NB4 (cell line): ENCODE results near the gene FOXP4.

Experiments used
- DNase-seq: peaks from one replicate; pipeline ENCODE4 v3.0.0; 2010; ENCODE audit warnings: low read depth
- H3K4me3 ChIP-seq: one replicate; pipeline ENCODE4 v1.5.1; 2011; ENCODE audit warnings: mild to moderate bottlenecking, low read depth, low read length, moderate library complexity
- CTCF ChIP-seq: IDR thresholded peaks from one replicate; pipeline ENCODE4 v1.5.1; 2012; ENCODE audit warnings: low read depth, low read length
- MYC ChIP-seq: IDR thresholded peaks from 2 replicates; pipeline ENCODE4 v1.6.1; 2011; ENCODE audit warnings: low read depth, low read length
- POLR2A ChIP-seq: IDR thresholded peaks from 2 replicates; pipeline ENCODE4 v1.6.1; 2011; ENCODE audit warnings: mild to moderate bottlenecking; ENCODE audit not compliant: insufficient read length; ENCODE audit errors: extremely low read depth
- TF ChIP-seq, protein P1 (sequence below): IDR thresholded peaks from 2 replicates; pipeline ENCODE4 v1.6.1; 2011; ENCODE audit warnings: low read depth, low read length

Gene FOXP4

DNA sequence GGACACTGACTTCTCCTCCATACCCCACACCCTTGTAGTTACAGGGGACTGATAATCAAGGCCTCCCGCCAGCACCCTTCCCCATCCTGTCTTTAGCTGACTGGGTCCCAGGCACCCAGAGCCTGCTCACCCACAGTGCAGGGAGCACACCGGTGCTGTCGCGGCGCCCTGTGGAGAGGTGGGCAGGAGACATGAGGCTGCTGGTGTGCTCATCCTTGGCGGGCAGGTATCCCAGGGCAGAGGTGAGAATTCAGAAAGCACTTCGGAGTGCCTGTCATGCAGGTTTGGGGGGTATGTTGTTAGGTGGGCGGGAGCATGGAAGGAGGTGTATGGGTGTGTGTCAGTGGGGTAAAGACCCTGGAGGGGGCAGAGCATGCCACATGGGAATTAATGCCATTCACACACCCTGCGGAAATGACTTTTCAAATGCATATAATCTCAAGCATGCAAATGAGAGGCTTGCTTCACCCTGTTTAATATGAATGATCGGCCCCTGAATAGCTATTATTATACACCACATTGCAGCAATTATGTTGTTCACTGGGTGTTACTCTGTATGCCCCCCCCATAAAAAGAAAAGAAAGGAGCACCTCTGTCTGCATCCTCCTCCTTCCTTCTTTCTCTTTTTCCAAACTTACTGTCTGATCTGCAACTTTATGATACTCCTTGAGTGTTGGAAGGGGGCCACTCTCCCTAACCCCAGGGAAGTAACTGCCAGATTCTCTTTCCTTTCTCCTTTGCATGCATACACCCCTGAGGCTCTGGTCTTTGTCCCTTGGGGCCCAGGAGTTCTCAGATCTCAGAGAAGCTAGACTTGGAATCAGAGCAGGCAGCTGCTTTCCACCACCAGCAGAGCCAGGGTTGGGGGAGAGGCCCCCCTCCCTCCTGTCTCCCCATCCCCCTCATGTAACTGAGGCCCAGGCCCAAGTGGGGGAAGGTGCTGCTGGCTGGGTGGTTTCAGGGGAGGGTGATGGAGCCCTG, 16.0 kb downstream of the FOXP4 start:
- no peak for DNase-seq
- TF ChIP-seq, protein P1, sequence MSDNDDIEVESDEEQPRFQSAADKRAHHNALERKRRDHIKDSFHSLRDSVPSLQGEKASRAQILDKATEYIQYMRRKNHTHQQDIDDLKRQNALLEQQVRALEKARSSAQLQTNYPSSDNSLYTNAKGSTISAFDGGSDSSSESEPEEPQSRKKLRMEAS = no peak
- no peak for TF ChIP-seq CTCF
- TF ChIP-seq MYC = no peak
- TF ChIP-seq POLR2A = no peak
- H3K4me3 ChIP-seq = no peak overlapping the region

- DNase-seq = no peak
- no peak overlapping the region for H3K4me3 ChIP-seq
- TF ChIP-seq, protein P1 = no peak
- TF ChIP-seq MYC = no peak
- TF ChIP-seq POLR2A = no peak
- TF ChIP-seq CTCF = no peak
These were observed 17.0 kb downstream of the FOXP4 start for GRCh38 chr6:41563060-41563776.

DNA sequence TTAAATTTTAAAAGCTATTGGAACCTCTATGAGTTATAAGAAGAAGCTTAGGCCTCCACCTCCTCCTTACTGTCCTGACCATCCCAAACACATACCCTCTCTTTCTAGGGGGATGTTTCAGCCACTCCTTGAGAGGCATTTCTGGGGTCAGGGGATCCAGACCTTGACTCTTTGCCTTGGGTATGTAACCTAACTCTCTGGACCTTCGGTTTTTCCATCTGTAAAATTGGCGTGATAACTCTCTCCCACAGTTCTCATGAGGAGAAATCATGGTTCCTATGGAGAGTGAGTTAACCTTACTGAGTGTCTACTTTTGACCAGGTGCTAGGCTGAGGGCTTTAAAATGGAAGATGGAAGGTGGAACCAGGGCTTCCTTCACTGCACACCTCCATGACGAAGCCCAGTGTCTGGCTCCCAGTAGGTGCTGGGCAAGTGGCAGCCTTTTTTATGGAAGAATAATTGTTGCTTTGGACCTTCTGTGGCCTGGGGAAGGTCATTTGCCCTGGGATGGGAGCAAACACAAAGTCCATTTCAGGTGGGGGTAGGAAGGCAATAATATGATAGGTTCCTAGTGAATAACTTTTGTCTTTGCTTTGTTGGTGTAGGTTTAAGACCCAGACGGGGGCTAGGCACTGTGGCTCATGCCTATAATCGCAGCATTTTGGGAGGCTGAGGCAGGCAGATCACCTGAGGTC, 18.4 kb downstream of the FOXP4 start:
- H3K4me3 ChIP-seq = no peak overlapping the region
- TF ChIP-seq, protein P1 = no peak
- TF ChIP-seq POLR2A = no peak
- no peak for TF ChIP-seq MYC
- no peak for TF ChIP-seq CTCF
- DNase-seq = no peak

- no peak overlapping the region for H3K4me3 ChIP-seq
- no peak for DNase-seq
- TF ChIP-seq, protein P1 = no peak
- TF ChIP-seq POLR2A = no peak
These were observed 19.5 kb downstream of the FOXP4 start for GRCh38 chr6:41565701-41566100.

DNA sequence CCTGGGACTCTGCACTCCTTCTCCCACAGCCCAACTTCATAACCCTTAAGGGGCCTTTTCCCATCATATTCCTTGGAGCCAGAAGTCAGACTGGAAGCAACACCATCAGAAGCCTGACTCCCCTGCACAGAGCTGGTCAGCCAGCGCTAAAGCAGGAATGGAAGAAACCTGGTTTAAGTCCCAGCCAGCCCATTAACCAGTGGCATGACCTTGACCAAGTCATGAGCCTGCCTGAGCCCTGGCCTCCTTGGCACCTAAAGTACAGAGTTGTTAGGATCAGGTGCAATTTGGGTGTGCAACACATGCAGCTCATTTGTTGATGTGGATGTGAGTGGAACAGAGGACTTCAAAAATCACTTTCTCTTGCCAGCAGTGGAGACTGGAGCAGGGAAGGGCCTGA, 20.8 kb downstream of the FOXP4 start:
- H3K4me3 ChIP-seq = no peak overlapping the region
- TF ChIP-seq MYC (no peak), CTCF (no peak), POLR2A (no peak)
- TF ChIP-seq, protein P1 = no peak

More for the DNA sequence above, 20.8 kb downstream of the FOXP4 start:
- no peak for DNase-seq
